GM21717 (cell line): Measurements from ENCODE around the gene NPEPPS.
"Not testable (repeated sequence)": the region's sequence is repeated elsewhere in the genome, so short reads cannot be mapped to it uniquely, and the experiment has no call there.

Source experiments
- ATAC-seq: cut with Tn5 transposase; IDR thresholded peaks from one replicate; pipeline ENCODE4 v1.9.1; 2021; ENCODE audit warnings: mild to moderate bottlenecking, moderate library complexity; ENCODE audit not compliant: unreplicated experiment

NPEPPS gene, protein sequence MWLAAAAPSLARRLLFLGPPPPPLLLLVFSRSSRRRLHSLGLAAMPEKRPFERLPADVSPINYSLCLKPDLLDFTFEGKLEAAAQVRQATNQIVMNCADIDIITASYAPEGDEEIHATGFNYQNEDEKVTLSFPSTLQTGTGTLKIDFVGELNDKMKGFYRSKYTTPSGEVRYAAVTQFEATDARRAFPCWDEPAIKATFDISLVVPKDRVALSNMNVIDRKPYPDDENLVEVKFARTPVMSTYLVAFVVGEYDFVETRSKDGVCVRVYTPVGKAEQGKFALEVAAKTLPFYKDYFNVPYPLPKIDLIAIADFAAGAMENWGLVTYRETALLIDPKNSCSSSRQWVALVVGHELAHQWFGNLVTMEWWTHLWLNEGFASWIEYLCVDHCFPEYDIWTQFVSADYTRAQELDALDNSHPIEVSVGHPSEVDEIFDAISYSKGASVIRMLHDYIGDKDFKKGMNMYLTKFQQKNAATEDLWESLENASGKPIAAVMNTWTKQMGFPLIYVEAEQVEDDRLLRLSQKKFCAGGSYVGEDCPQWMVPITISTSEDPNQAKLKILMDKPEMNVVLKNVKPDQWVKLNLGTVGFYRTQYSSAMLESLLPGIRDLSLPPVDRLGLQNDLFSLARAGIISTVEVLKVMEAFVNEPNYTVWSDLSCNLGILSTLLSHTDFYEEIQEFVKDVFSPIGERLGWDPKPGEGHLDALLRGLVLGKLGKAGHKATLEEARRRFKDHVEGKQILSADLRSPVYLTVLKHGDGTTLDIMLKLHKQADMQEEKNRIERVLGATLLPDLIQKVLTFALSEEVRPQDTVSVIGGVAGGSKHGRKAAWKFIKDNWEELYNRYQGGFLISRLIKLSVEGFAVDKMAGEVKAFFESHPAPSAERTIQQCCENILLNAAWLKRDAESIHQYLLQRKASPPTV

DNA sequence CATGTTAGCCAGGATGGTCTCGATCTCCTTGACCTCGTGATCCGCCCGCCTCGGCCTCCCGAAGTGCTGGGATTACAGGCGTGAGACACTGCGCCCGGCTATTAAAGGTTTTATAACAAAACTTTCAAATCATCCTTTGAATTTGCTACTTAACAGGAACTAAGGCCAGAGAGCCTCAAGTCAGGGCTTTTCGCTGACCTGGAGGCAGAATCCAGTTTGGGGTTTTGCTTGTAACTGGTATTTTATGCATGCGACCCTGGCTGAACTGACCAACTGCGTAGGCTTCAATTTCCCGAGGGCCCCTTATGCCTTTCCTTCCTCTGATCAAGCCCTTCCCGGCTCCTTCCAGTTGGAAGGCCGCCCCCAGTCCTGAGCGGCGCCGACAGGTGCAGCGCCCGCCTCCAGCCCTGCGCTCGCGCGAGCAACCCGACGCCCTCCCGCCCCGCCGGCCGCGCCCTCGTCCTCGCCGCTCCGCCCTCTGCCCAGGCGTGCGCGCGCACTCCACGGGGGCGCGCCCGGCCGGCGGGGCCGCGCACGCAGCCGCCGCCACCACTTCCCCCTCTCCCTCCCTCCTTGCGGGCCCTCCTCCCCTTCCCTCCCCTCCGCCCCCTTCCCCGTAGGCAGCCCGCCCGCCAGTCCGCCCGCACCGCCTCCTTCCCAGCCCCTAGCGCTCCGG, at the start of gene NPEPPS:
NPEPPS (plus strand) TSS at position 552 of the 676 bp plus-strand sequence. CDS start 193 bp downstream, outside the sequence.
- ATAC-seq, result peak; percentile 49

DNA sequence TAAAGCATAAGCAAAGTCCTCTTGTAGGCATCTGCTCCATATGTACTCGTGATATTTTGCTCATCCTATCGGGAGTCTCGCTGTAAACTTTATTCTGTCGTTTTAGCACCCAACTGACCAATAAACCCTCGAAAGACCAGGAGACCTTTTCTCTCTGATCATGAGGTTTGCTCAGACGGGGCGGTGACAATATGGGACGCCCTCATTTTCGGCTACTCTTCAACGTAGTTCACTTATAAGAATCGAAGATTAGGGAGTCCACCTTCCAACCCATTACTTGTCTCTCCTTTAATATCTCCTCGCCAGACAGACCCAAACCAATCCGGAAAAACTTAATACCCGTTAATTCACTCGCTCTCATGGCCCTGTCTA, 39.1 kb upstream of the NPEPPS start:
- ATAC-seq, result not testable (repeated sequence)

DNA sequence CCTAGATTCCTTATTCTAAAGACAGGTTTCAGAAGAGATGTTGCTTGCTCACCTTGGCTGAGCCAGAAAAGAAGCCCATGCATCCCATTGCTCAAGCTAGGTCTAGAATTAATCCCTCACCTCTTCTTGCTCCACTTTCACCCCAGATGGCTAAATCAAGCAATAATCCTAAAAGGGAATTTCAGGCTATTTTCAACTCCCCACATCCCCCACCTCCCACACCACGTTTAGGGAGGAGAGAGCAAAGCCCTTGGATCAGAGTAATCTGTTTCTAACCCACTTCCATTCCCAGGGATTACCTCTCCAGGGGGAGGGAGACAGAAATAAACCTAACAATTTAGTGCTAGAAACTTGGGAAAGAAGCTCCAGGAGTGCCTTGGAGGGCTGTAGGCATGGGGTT, 31.8 kb upstream of the NPEPPS start:
- not testable (repeated sequence) for ATAC-seq

DNA sequence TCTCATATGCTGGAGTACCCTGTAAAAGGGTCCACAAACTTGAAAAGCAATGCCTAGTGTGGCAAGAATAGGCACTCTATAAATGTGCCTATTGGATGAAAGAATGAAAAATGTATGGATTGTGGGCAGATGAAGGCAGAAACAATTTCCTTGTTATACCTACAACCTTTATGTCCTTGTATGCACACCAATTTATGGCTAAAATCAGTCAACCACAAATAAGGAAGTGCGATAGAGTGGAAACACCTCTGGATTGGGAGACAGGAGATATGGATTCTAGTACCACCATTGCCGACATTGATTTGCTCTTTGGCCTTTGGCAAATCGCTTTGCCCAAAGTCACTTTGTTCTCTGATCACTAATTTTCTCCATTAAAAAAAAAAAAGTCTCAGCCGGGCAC, 31.4 kb upstream of the NPEPPS start:
- ATAC-seq, result not testable (repeated sequence)

DNA sequence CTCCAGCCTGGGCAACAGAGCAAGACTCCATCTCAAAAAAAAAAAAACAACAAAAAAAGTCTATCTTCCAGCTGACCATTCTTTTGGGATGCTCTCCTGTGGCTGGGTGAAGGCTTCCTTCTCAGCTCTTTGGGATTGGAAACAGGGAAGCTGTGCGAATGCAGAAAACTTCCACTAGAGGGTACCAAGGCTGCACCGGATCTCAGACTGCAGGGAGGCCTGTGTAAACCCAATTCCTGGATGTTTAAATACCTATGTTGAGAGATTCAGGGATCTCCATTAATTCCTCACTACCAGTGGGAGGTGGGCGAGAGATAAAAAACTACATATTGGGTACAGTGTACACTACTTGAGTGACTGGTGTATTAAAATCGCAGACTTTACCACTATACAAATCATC, 30.3 kb upstream of the NPEPPS start:
- ATAC-seq, result not testable (repeated sequence)

DNA sequence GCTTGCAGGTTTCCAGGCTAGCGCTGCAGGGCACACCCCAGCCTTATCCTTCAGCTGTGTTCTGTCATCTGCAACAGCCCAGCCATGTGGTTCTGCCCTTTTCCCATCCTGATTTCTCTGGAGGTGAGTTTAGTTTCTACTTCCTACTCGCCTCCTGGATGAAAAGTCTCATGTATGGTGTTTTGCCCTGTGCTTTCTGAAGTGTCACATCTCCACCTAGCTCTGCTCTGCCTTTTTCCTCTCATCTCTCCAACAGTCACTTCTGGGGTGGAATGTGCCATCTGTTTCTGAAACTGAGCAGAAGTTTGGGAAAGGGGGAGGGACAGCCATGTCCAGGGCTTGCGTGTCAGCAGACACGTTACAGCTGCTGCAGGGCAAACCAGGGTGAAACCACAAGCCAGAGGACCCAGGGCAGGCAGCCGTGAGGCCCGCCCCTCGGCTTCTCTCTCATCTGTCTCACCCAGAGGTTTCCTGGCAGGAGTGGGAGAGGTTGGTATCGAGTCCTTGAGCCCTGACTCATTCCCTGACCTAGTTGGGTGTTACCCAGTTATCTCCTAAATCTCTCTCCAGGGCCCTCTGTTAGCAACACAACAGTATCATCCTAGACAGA, 28.7 kb upstream of the NPEPPS start:
- not testable (repeated sequence) for ATAC-seq

DNA sequence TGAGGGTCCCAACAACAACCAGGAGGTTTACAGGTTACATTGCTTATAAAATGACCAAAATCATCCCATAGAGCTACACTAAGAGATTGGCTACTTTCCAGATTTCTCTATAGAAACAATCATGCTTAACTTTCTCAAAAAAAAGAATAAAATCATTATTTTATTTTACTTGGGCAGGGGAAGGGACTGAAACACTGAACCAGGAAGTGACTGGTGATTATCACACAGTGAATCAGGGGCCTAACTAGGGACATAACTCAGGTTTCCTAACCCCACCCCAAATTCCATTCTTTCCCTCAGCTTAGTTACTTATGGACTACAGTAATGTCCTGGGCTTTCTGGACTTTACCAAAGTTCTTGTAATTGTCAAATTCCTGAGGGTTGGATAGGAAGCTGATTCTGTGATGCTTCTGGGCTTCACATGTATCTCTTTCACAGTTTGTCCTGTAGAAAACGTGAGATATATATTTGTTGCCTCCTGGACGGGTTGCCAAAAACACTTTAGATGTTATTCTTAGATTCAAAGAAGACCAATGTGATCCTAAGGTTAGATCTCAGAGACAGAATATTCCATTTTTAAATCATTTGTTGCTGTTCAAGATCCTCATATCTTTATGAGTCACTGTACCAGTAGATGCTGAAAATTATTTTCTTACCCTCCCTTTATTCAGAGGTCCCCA, 28.0 kb upstream of the NPEPPS start:
- not testable (repeated sequence) for ATAC-seq

DNA sequence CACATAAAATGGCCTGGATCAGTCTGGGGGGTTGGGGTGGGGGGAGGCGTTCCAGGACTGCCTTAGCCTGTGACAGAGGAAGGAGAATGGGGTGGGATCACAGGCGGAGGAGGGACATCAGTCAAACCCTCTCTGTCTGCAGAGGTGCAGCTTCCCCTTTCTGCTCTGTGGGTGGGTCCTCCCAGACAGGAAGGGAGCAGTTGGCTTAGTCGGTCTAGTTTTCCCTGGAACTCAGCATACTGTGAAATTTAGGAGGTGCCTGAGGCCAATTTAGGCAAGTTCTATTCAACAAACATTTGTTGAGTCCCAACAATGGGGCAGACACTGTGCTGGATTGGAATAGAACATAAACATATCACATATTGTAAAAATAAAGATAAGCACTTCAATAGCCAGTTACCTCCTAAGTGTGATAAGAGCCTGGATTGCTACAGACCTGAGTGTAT, 19.2 kb upstream of the NPEPPS start:
- not testable (repeated sequence) for ATAC-seq

DNA sequence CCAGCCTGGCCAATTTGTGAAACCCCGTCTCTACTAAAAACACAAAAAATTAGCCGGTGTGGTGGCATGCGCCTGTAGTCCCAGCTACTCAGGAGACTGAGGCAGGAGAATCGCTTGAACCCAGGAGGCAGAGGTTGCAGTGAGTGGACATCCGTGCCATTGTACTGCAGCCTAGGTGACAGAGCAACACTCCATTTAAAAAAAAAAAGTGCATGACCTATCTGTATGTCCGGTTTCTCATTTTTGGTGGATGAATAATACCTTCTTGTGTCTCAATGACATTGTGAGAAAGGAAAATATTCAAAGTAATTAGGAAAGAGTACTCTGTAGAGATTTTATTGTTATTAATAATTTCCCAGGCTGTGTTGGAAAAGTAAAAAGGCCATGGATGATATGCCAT, 17.6 kb upstream of the NPEPPS start:
- not testable (repeated sequence) for ATAC-seq

DNA sequence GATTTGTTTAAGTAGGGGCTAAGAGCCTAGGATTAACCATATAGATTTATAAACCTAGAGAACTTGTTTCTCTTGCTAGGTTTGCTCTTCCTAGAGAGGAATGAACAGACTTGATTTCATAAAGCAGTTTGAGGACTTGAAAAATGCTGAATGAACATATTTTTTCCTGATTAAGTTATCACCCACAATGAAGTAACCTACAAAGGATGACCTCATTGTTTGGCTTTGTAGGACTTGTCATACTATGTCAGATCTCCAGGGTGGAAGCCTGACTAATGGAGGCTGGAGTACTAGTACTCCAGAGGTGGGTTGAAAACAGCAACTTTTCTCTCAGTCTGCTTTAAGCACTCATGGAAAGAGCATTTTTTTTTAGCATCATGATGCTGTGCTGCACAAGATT, 12.0 kb upstream of the NPEPPS start:
- ATAC-seq, result not testable (repeated sequence)

DNA sequence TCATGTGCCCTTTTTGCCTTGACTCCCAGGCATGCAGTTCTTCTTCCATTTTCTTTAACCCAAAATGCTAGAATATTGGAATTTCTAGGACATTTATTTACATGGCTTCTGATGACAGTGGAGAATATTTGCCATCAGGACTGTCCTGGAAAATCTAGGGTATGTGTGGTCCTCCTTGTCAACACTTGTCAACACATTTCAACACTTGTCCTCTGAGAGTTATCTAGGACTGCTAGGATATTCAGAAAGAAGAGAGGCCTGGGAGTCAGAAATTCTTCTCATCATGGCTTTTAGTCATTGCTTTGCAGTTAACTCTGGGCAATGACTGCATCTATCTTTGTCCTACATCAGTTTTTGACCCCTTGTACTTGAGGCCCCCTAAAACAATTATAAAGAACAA, 11.5 kb upstream of the NPEPPS start:
- not testable (repeated sequence) for ATAC-seq

DNA sequence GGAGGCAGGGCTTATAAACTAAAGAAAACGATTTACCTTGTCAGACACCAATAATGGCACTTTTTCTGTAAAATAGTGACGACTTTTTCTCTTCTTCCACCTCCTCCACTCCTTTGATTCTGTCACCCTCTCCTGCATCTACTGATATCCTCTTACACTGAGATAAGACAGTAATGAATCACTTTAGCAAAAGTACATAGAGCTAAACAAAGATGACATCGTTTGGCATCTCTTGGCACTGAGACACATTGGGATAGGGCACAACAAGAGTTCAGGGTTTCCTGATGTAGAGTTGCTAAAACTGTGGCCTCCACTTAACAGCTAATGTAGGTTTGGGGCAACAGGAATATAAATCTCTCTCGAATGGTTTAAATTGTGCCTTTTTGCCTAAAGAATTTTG, 10.6 kb upstream of the NPEPPS start:
- not testable (repeated sequence) for ATAC-seq

DNA sequence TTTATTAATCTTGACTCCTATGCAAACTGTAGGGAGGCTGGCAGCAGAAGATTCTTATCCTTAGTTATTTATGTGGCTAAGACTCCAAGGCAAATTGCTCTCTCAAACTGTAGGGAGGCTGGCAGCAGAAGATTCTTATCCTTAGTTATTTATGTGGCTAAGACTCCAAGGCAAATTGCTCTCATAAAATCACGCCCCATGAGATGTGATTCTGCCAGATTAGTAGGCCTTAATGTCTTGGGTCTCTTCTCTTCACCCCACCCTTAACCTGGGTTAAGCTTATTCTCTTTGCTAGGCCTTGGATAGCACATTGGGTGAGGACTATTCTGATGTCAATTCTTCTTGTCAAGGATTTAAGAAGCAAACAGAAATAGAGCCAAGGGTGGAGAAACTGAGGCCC, 9.5 kb upstream of the NPEPPS start:
- not testable (repeated sequence) for ATAC-seq

DNA sequence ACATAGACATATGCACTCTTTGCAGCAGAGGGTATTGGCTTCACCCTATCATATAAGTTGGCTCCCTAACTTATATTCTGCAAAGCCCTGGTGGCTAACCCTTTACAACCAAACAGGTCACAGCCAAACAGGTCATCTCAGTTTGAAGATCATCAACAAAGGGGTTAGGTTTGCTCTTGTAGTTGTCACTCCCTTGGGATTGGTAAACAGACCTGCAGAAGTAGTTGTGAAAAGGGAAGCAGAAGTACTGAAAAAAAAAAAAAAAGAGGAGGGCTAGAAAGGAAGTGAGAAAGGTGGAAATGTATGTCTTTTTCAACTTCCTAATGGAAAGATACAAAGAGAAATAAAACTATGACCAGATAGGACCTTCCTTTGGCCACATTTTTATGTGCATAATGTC, 8.6 kb upstream of the NPEPPS start:
- ATAC-seq, result not testable (repeated sequence)

DNA sequence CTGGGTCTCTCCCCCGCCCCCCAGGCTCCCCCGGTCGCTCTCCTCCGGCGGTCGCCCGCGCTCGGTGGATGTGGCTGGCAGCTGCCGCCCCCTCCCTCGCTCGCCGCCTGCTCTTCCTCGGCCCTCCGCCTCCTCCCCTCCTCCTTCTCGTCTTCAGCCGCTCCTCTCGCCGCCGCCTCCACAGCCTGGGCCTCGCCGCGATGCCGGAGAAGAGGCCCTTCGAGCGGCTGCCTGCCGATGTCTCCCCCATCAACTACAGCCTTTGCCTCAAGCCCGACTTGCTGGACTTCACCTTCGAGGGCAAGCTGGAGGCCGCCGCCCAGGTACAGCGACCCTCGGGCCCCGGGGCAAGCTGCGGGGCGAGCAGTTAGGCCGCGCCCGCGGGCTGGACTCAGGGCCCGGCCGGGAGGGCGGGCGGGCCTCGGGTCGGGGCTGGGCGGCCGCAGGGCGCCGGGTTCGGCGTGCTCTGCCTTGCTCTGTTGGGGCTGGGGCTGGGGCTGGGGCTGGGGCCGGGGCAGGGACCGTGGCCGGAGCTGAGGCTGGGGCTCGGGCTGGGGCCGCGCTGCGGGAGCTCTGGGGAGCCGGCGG, 419 bp downstream of the NPEPPS start:
- ATAC-seq, result peak; percentile 36

DNA sequence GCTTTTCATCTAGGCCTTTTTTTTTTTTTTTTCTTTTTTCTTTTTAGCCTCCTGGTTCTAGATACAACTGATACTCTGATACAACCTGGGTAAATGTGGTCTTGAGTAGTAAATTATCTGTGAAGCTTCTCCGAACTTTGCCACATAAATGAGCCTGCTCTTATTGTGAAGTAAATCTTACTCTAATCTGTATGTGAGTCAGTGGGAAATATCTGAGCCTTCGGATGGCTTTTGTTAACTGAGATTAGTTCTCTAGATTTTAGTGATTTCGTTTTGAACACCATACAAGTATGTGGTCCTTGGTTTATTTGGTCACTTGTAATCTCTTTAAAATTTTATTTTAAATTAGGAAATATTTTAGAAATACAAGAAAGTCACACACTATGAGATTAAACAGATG, 8.2 kb downstream of the NPEPPS start:
- ATAC-seq, result not testable (repeated sequence)

DNA sequence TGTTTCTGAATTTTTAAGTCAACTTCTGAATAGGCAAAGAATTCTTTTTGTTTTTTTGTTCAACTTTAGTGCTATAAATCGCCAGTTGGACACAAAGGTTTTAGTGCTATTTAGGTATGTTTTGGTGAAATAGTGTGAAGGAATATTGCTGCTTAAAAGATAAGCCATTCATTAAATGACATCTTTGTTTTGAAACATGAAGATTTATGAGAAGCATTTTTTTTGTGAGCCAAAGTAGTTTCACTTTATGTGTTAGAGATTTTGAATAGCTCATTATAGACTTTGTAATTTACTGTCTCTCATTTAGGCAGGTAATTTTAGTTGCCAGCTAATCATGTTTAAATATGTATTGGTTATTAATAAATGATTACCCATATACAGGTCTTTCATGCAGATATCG, 10.8 kb downstream of the NPEPPS start:
- ATAC-seq, result not testable (repeated sequence)

DNA sequence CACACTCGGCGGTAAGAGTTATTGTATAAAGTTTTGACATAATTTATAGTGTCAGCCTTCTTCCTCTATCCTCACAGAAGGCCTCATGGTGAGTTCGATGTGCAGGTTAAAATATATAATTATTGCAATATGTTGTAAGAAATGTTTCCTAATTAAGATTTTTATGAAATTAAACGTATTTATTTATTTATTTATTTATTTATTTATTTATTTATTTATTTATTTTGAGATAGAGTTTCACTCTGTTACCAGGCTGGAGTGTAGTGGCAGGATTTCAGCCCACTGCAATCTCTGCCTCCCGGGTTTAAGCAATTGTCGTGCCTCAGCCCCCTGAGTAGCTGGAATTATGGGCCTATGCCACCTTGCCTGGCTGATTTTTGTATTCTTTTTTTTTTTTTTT, 13.4 kb downstream of the NPEPPS start:
- ATAC-seq, result not testable (repeated sequence)

DNA sequence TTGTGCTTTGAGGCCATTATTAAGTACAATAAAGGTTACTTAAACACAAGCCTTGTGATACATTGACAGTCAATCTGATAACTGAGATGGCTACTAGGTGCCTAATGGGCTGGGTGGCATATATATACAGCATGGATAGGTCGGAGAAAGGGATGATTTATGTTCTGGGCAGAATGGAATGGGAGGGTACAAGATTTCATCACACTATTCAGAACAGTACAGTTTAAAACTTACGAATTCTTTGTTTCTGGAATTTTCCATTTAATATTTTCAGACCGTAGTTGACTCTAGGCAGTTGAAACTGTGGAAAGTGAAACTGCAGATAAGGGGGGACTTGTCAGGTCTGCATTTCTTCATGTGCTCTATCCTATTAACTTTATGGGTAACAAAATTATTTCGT, 23.8 kb downstream of the NPEPPS start:
- ATAC-seq, result not testable (repeated sequence)

DNA sequence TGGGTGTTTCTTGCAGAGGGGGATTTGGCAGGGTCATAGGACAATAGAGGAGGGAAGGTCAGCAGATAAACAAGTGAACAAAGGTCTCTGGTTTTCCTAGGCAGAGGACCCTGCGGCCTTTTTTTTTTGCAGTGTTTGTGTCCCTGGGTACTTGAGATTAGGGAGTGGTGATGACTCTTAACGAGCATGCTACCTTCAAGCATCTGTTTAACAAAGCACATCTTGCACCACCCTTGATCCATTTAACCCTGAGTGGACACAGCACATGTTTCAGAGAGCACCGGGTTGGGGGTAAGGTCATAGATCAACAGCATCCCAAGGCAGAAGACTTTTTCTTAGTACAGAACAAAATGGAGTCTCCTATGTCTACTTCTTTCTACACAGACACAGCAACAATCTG, 25.2 kb downstream of the NPEPPS start:
- not testable (repeated sequence) for ATAC-seq
